ENCODE measurements around the gene BSG.

Gene BSG

GRCh38 chr19:585551-586110, 13.2 kb downstream of the BSG start:
- H3K4me3 Mint-ChIP-seq: no peak overlapping the region
- H3K9me3 Mint-ChIP-seq: no peaks in the 10 kb centered on the region
- DNase-seq (ENCODE audit: low spot score in 2 of 2) (no peak), ATAC-seq (no peak)
- H3K27ac Mint-ChIP-seq: no peak overlapping the region
- H3K36me3 Mint-ChIP-seq: peaks cover 17% of the 10 kb centered on the region
- peaks cover 12% of the 10 kb centered on the region for H3K4me1 Mint-ChIP-seq

GRCh38 chr19:588093-588740, 15.8 kb downstream of the BSG start:
- Mint-ChIP-seq H3K4me3 (peak overlapping the region; percentile 34), H3K9me3 (no peaks in the 10 kb centered on the region), H3K27ac (no peak overlapping the region), H3K36me3 (peaks cover 7% of the 10 kb centered on the region), H3K4me1 (peaks cover 12% of the 10 kb centered on the region)
- DNase-seq (ENCODE audit: low spot score in 2 of 2) (peak in 1 of 2 donors; percentile 75), ATAC-seq (peak; percentile 68)

GRCh38 chr19:588741-589692, 16.6 kb downstream of the BSG start:
- DNase-seq (ENCODE audit: low spot score in 2 of 2) (no peak), ATAC-seq (no peak)
- Mint-ChIP-seq H3K4me3 (peak overlapping the region; percentile 34), H3K4me1 (peaks cover 8% of the 10 kb centered on the region), H3K36me3 (peaks cover 4% of the 10 kb centered on the region), H3K27ac (no peak overlapping the region), H3K9me3 (no peaks in the 10 kb centered on the region)

GRCh38 chr19:589693-590395, 17.4 kb downstream of the BSG start, which contains the start of gene HCN2:
Gene HCN2, plus strand, starts transcription at chr19:589881. Its CDS starts 65 bp downstream, at chr19:589946.
- Mint-ChIP-seq H3K9me3 (no peaks in the 10 kb centered on the region), H3K4me1 (peaks cover 6% of the 10 kb centered on the region), H3K4me3 (peak within 1 kb of the TSS; percentile 34), H3K36me3 (peaks cover 4% of the 10 kb centered on the region), H3K27ac (no peak within 1 kb of the TSS)
- peak; percentile 4 for ATAC-seq
- no peak for DNase-seq (ENCODE audit: low spot score in 2 of 2)

GRCh38 chr19:590396-590745, 18.0 kb downstream of the BSG start:
- DNase-seq (ENCODE audit: low spot score in 2 of 2) (no peak), ATAC-seq (peak; percentile 35)
- Mint-ChIP-seq H3K4me1 (peaks cover 6% of the 10 kb centered on the region), H3K36me3 (peaks cover 4% of the 10 kb centered on the region), H3K4me3 (peak overlapping the region; percentile 20), H3K9me3 (no peaks in the 10 kb centered on the region), H3K27ac (no peak overlapping the region)

- DNase-seq (ENCODE audit: low spot score in 2 of 2) (no peak), ATAC-seq (no peak)
- Mint-ChIP-seq H3K36me3 (peaks cover 4% of the 10 kb centered on the region), H3K4me3 (peak overlapping the region; percentile 20), H3K9me3 (no peaks in the 10 kb centered on the region), H3K27ac (no peak overlapping the region), H3K4me1 (peaks cover 6% of the 10 kb centered on the region)
These were observed 18.3 kb downstream of the BSG start for GRCh38 chr19:590750-591098.

GRCh38 chr19:591099-591958, 18.9 kb downstream of the BSG start:
- Mint-ChIP-seq H3K4me1 (peaks cover 6% of the 10 kb centered on the region), H3K27ac (no peak overlapping the region), H3K4me3 (peak overlapping the region; percentile 20), H3K36me3 (peaks cover 4% of the 10 kb centered on the region), H3K9me3 (no peaks in the 10 kb centered on the region)
- no peak for ATAC-seq
- DNase-seq (ENCODE audit: low spot score in 2 of 2): no peak

GRCh38 chr19:592101-592500, 19.7 kb downstream of the BSG start:
- DNase-seq (ENCODE audit: low spot score in 2 of 2) (no peak), ATAC-seq (no peak)
- no peak overlapping the region for H3K27ac Mint-ChIP-seq
- H3K9me3 Mint-ChIP-seq: no peaks in the 10 kb centered on the region
- H3K36me3 Mint-ChIP-seq: peaks cover 4% of the 10 kb centered on the region
- peaks cover 6% of the 10 kb centered on the region for H3K4me1 Mint-ChIP-seq
- no peak overlapping the region for H3K4me3 Mint-ChIP-seq

GRCh38 chr19:593055-593454, 20.7 kb downstream of the BSG start:
- H3K9me3 Mint-ChIP-seq: no peaks in the 10 kb centered on the region
- no peak overlapping the region for H3K27ac Mint-ChIP-seq
- peaks cover 4% of the 10 kb centered on the region for H3K36me3 Mint-ChIP-seq
- no peak overlapping the region for H3K4me3 Mint-ChIP-seq
- no peak for ATAC-seq
- peaks cover 5% of the 10 kb centered on the region for H3K4me1 Mint-ChIP-seq
- no peak for DNase-seq (ENCODE audit: low spot score in 2 of 2)

- no peaks in the 10 kb centered on the region for H3K9me3 Mint-ChIP-seq
- peaks cover under 1% of the 10 kb centered on the region for H3K4me1 Mint-ChIP-seq
- no peak overlapping the region for H3K4me3 Mint-ChIP-seq
- DNase-seq (ENCODE audit: low spot score in 2 of 2) (no peak), ATAC-seq (no peak)
- peaks cover 4% of the 10 kb centered on the region for H3K36me3 Mint-ChIP-seq
- no peak overlapping the region for H3K27ac Mint-ChIP-seq
These were observed 21.1 kb downstream of the BSG start for GRCh38 chr19:593505-593904.

- no peak overlapping the region for H3K4me3 Mint-ChIP-seq
- DNase-seq (ENCODE audit: low spot score in 2 of 2): no peak
These were observed 22.0 kb downstream of the BSG start for GRCh38 chr19:594265-594870.

GRCh38 chr19:595326-596262, 23.2 kb downstream of the BSG start:
- H3K36me3 Mint-ChIP-seq: peaks cover 4% of the 10 kb centered on the region
- H3K4me1 Mint-ChIP-seq: no peaks in the 10 kb centered on the region
- ATAC-seq (no peak), DNase-seq (ENCODE audit: low spot score in 2 of 2) (no peak)
- no peaks in the 10 kb centered on the region for H3K9me3 Mint-ChIP-seq
- H3K27ac Mint-ChIP-seq: no peak overlapping the region
- no peak overlapping the region for H3K4me3 Mint-ChIP-seq

More at GRCh38 chr19:594265-594870, 22.0 kb downstream of the BSG start:
- Mint-ChIP-seq H3K36me3 (peaks cover 4% of the 10 kb centered on the region), H3K4me1 (no peaks in the 10 kb centered on the region), H3K9me3 (no peaks in the 10 kb centered on the region), H3K27ac (no peak overlapping the region)
- ATAC-seq: no peak

- no peak overlapping the region for H3K27ac Mint-ChIP-seq
- DNase-seq (ENCODE audit: low spot score in 2 of 2) (no peak), ATAC-seq (no peak)
- H3K9me3 Mint-ChIP-seq: no peaks in the 10 kb centered on the region
- H3K4me3 Mint-ChIP-seq: no peak overlapping the region
- no peaks in the 10 kb centered on the region for H3K4me1 Mint-ChIP-seq
- peaks cover 4% of the 10 kb centered on the region for H3K36me3 Mint-ChIP-seq
These were observed 23.9 kb downstream of the BSG start for GRCh38 chr19:596263-596655.

All from stimulated activated effector memory CD8-positive, alpha-beta T cell treated with anti-CD3 and anti-CD28 coated beads, Interleukin-12 subunit alpha, Interleukin-12 subunit beta, amount 100 ng/mL, for 72 hours (primary cell).